ENCODE results near the gene PANK2.
"Not testable (repeated sequence)": the region's sequence is repeated elsewhere in the genome, so short reads cannot be mapped to it uniquely, and the experiment has no call there.

The PANK2 gene

DNA sequence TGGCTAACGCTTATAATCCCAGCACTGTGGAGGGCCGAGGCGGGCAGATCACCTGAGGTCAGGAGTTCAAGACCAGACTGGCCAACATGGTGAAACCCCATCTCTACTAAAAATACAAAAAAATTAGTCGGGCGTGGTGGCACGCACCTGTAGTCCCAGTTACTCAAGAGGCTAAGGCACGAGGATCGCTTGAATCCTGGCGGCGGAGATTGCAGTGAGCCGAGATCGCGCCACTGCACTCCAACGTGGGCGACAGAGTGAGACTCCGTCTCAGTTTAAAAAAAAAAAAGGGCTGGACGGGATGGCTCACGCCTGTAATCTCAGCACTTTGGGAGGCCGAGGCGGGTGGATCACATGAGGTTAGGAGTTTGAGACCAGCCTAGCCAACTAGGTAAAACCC lies 83.4 kb downstream of the PANK2 start:
- not testable (repeated sequence) for H3K36me3 ChIP-seq (ENCODE audit: insufficient read depth, low read depth, low read length); H3K9me3 ChIP-seq (ENCODE audit: insufficient read depth, low read depth, low read length); H3K4me3 ChIP-seq (ENCODE audit: low read length); H3K9ac ChIP-seq (ENCODE audit: low read depth, low read length); H3K27me3 ChIP-seq (ENCODE audit: insufficient read depth, low read length); H3K4me1 ChIP-seq (ENCODE audit: insufficient read depth, low read length); H3K27ac ChIP-seq (ENCODE audit: low read length)

GRCh38 chr20:3973705-3974104 lies 84.5 kb downstream of the PANK2 start:
- H3K27me3 ChIP-seq (ENCODE audit: insufficient read depth, low read length) = no peaks in the 10 kb centered on the region
- H3K27ac ChIP-seq (ENCODE audit: low read length) = no peak overlapping the region
- no peaks in the 10 kb centered on the region for H3K9me3 ChIP-seq (ENCODE audit: insufficient read depth, low read depth, low read length)
- no peak overlapping the region for H3K9ac ChIP-seq (ENCODE audit: low read depth, low read length)
- H3K36me3 ChIP-seq (ENCODE audit: insufficient read depth, low read depth, low read length) = no peaks in the 10 kb centered on the region
- no peak overlapping the region for H3K4me3 ChIP-seq (ENCODE audit: low read length)
- no peaks in the 10 kb centered on the region for H3K4me1 ChIP-seq (ENCODE audit: insufficient read depth, low read length)

- no peaks in the 10 kb centered on the region for H3K36me3 ChIP-seq (ENCODE audit: insufficient read depth, low read depth, low read length)
- no peak overlapping the region for H3K9ac ChIP-seq (ENCODE audit: low read depth, low read length)
- H3K4me1 ChIP-seq (ENCODE audit: insufficient read depth, low read length) = no peaks in the 10 kb centered on the region
- no peak overlapping the region for H3K4me3 ChIP-seq (ENCODE audit: low read length)
- no peaks in the 10 kb centered on the region for H3K9me3 ChIP-seq (ENCODE audit: insufficient read depth, low read depth, low read length)
- no peaks in the 10 kb centered on the region for H3K27me3 ChIP-seq (ENCODE audit: insufficient read depth, low read length)
- H3K27ac ChIP-seq (ENCODE audit: low read length) = no peak overlapping the region
These were observed 87.3 kb downstream of the PANK2 start for GRCh38 chr20:3976511-3976910.
